KMS-11 (cell line): ENCODE measurements around the gene CCDC38.

ENCODE experiments used
- H2AFZ ChIP-seq: fragments of 200-600 bp; sonication (generic); 2 replicates; pipeline ENCODE4 v1.6.1; 2016; ENCODE audit warnings: antibody characterized with exemption, mixed run types, low read depth
- H3K27ac ChIP-seq: fragments of 200-600 bp; sonication (generic); 2 replicates; pipeline ENCODE4 v1.6.1; 2016; ENCODE audit warnings: mild to moderate bottlenecking, mixed run types
- H3K27me3 ChIP-seq: fragments of 200-600 bp; sonication (generic); 2 replicates; pipeline ENCODE4 v1.6.1; 2017; ENCODE audit warnings: mild to moderate bottlenecking, low read depth, mixed run types, moderate library complexity; ENCODE audit not compliant: insufficient read depth
- H3K36me3 ChIP-seq: fragments of 200-600 bp; sonication (generic); 2 replicates; pipeline ENCODE4 v1.6.1; 2017; ENCODE audit warnings: mild to moderate bottlenecking, mixed run types; ENCODE audit not compliant: insufficient read depth
- H3K4me1 ChIP-seq: fragments of 200-600 bp; sonication (generic); 2 replicates; pipeline ENCODE4 v1.6.1; 2016; ENCODE audit warnings: mild to moderate bottlenecking, low read depth, mixed run types; ENCODE audit not compliant: poor library complexity, severe bottlenecking
- H3K4me2 ChIP-seq: fragments of 200-600 bp; sonication (generic); 2 replicates; pipeline ENCODE4 v1.7.0; 2016; ENCODE audit warnings: mild to moderate bottlenecking, mixed run types
- H3K4me3 ChIP-seq: fragments of 200-600 bp; sonication (generic); IDR thresholded peaks from 2 replicates; pipeline ENCODE4 v1.6.1; 2017; ENCODE audit warnings: low read depth, low read length, mixed read lengths; ENCODE audit not compliant: insufficient read depth
- H3K79me2 ChIP-seq: fragments of 200-600 bp; sonication (generic); 2 replicates; pipeline ENCODE4 v1.6.1; 2016; ENCODE audit warnings: low read depth, mixed run types; ENCODE audit not compliant: insufficient read depth
- H3K9ac ChIP-seq: fragments of 200-600 bp; sonication (generic); 2 replicates; pipeline ENCODE4 v1.6.1; 2016; ENCODE audit warnings: mild to moderate bottlenecking, mixed run types
- H4K20me1 ChIP-seq: fragments of 200-600 bp; sonication (generic); 2 replicates; pipeline ENCODE4 v1.6.1; 2016; ENCODE audit warnings: mild to moderate bottlenecking, mixed run types; ENCODE audit not compliant: insufficient read depth
- CTCF ChIP-seq: fragments of 200-600 bp; sonication (generic); conservative IDR thresholded peaks from 2 replicates; pipeline ENCODE4 v1.6.1; 2017; ENCODE audit warnings: low read depth, mild to moderate bottlenecking, antibody characterized with exemption, low read length, moderate library complexity, mixed read lengths

Gene CCDC38

GRCh38 chr12:95942101-95942523 is 302 bp downstream of the CCDC38 start:
- Histone ChIP-seq H3K27ac (no peak overlapping the region; the same call in 1 of the 2 replicates), H3K4me2 (peak overlapping the region; percentile 58), H4K20me1 (no peaks in the 10 kb centered on the region), H3K27me3 (no peaks in the 10 kb centered on the region), H3K4me3 (peak overlapping the region; percentile 24), H3K4me1 (peaks cover 3% of the 10 kb centered on the region), H3K79me2 (no peaks in the 10 kb centered on the region), H2AFZ (peak overlapping the region; percentile 89), H3K36me3 (no peaks in the 10 kb centered on the region), H3K9ac (peak overlapping the region; percentile 57; the same call in 1 of the 2 replicates)
- TF ChIP-seq CTCF, result no peak

GRCh38 chr12:95940514-95940913 is 1.9 kb downstream of the CCDC38 start:
- Histone ChIP-seq H3K36me3 (no peaks in the 10 kb centered on the region), H3K79me2 (no peaks in the 10 kb centered on the region)

GRCh38 chr12:95922231-95922630 is 20.2 kb downstream of the CCDC38 start:
- Histone ChIP-seq H3K4me1 (no peaks in the 10 kb centered on the region), H3K79me2 (no peaks in the 10 kb centered on the region), H3K36me3 (no peaks in the 10 kb centered on the region), H2AFZ (no peak overlapping the region), H3K27ac (no peak overlapping the region), H3K27me3 (no peaks in the 10 kb centered on the region), H3K4me2 (no peak overlapping the region), H4K20me1 (no peaks in the 10 kb centered on the region), H3K4me3 (no peak overlapping the region), H3K9ac (no peak overlapping the region)
- no peak for TF ChIP-seq CTCF

More at GRCh38 chr12:95940514-95940913, 1.9 kb downstream of the CCDC38 start:
- Histone ChIP-seq H3K27ac (no peak overlapping the region), H3K4me3 (no peak overlapping the region), H4K20me1 (no peaks in the 10 kb centered on the region), H3K9ac (no peak overlapping the region), H2AFZ (no peak overlapping the region), H3K4me1 (peaks cover 3% of the 10 kb centered on the region), H3K4me2 (no peak overlapping the region), H3K27me3 (no peaks in the 10 kb centered on the region)
- TF ChIP-seq CTCF, result no peak

GRCh38 chr12:95919110-95919509 is 23.3 kb downstream of the CCDC38 start:
- H3K4me2 ChIP-seq, result no peak overlapping the region
- H3K79me2 ChIP-seq, result no peaks in the 10 kb centered on the region
- H3K9ac ChIP-seq, result no peak overlapping the region
- no peak overlapping the region for H3K27ac ChIP-seq
- H3K4me1 ChIP-seq, result no peaks in the 10 kb centered on the region
- no peaks in the 10 kb centered on the region for H3K27me3 ChIP-seq
- H3K36me3 ChIP-seq, result no peaks in the 10 kb centered on the region
- TF ChIP-seq CTCF, result no peak
- H4K20me1 ChIP-seq, result no peaks in the 10 kb centered on the region
- H3K4me3 ChIP-seq, result no peak overlapping the region
- H2AFZ ChIP-seq, result peak overlapping the region; percentile 23; the same call in 1 of the 2 replicates
